ENCODE results near the gene RXRA. TPM values are rescaled to one million over a fixed set of nuclear protein-coding genes. Genes with fewer than 3 reads are reported as not detected.

The RXRA gene
- total and polyA plus RNA-seq, 2 of the 13 experiments (the other 11 are each of a cell fraction or from before 2014, with no cell fraction given) = 18.9 to 29.2 TPM

- TF ChIP-seq KLF13 (CRISPR knock-in tag; IDR thresholded peaks at IDR 0.05) (no peak), ZNF788 (CRISPR knock-in tag; IDR thresholded peaks at IDR 0.05; ENCODE audit: borderline replicate concordance) (peak; percentile 64; the same call in 1 of the 2 replicates), EED (CRISPR knock-in tag; IDR thresholded peaks at IDR 0.05) (no peak), ZNF550 (CRISPR knock-in tag; IDR thresholded peaks at IDR 0.05; ENCODE audit: borderline replicate concordance) (no peak), ZNF570 (CRISPR knock-in tag; IDR thresholded peaks at IDR 0.05; ENCODE audit: borderline replicate concordance) (no peak), NFYB (CRISPR knock-in tag; IDR thresholded peaks at IDR 0.05) (no peak), ZGPAT (CRISPR knock-in tag; IDR thresholded peaks at IDR 0.05) (peak; percentile 57; the same call in 1 of the 2 replicates), GZF1 (CRISPR knock-in tag; IDR thresholded peaks at IDR 0.05) (no peak), SNAPC2 (CRISPR knock-in tag; IDR thresholded peaks at IDR 0.05) (no peak), DDIT3 (CRISPR knock-in tag; IDR thresholded peaks at IDR 0.05) (no peak), MLX (CRISPR knock-in tag; IDR thresholded peaks at IDR 0.05) (no peak; the same call in 1 of the 2 replicates), TRIM24 (CRISPR knock-in tag; IDR thresholded peaks at IDR 0.05) (no peak), CEBPG (CRISPR knock-in tag; IDR thresholded peaks at IDR 0.05) (no peak), HMG20B (CRISPR knock-in tag; conservative IDR thresholded peaks at IDR 0.05) (0 out of 2 replicates have a peak, but pooled peaks have one; percentile 35), THAP7 (CRISPR knock-in tag; IDR thresholded peaks at IDR 0.05) (peak; percentile 35; the same call in 1 of the 2 replicates), USF2 (IDR thresholded peaks at IDR 0.05; ENCODE audit: low read depth, low read length) (no peak), USF2 (CRISPR knock-in tag; IDR thresholded peaks at IDR 0.05; ENCODE audit: borderline replicate concordance) (no peak), HNF4G (IDR thresholded peaks at IDR 0.05; ENCODE audit: borderline replicate concordance, low read depth, low read length) (peak; percentile 88), HNF4G (CRISPR knock-in tag; IDR thresholded peaks at IDR 0.05; ENCODE audit: borderline replicate concordance, low read depth) (peak; percentile 54; the same call in 1 of the 2 replicates), NFKB2 (CRISPR knock-in tag; IDR thresholded peaks at IDR 0.05; ENCODE audit: borderline replicate concordance) (peak; percentile 79; the same call in 1 of the 2 replicates), REST (IDR thresholded peaks at IDR 0.05; ENCODE audit: borderline replicate concordance in 1 of 2, low read depth in 1 of 2, low read length in 2 of 2) (no peak)
Measured at GRCh38 chr9:134320868-134321471, 5.3 kb upstream of the RXRA start (continued).
